A549 (cell line): ENCODE measurements around the gene ADGRG2. TPM values are rescaled to one million over a fixed set of nuclear protein-coding genes. Genes with fewer than 3 reads are reported as not detected.
A peak's percentile ranks its signal among the peaks of the same experiment; 100 is the strongest.

Source experiments
- ATAC-seq, 2 experiments: fragments of 200-7000 bp in 1 of 2; fragments of >200 bp in 1 of 2; cut with Nextera tagmentation in 1 of 2; cut with Tn5 transposase in 1 of 2; 3 replicates each; pipeline versions ENCODE4 v1.8.0 to v1.9.1; 2018 to 2020; ENCODE audit warnings: mild to moderate bottlenecking in 1 of 2, moderate library complexity in 1 of 2
- CTCF ChIA-PET: fragments of 300-600 bp; sonication (Branson Sonifier 250); formaldehyde crosslinking; extraction: SDS; loops from one replicate; lab custom pipeline; 2021; ENCODE audit warnings: antibody characterized with exemption, inconsistent platforms; lab: Yijun Ruan, JAX
- POLR2A ChIA-PET: fragments of 350-600 bp; formaldehyde crosslinking; extraction: SDS; loops from one replicate; lab custom pipeline; 2021; ENCODE audit warnings: antibody characterized with exemption, inconsistent platforms; lab: Yijun Ruan, JAX
- DNase-seq, 2 experiments: peaks; one replicate each; pipeline versions ENCODE4 v3.0.0 to v3.0.0-alpha.2; 2011 to 2016; ENCODE audit warnings: low read depth in 1 of 2, low spot score in 1 of 2
- FAIRE-seq: peaks from 2 replicates; lab custom pipeline; 2011; peaks lifted over from hg19 to GRCh38; lab: Jason Lieb, UNC
- H3K27ac ChIP-seq, 2 experiments: fragments of >200 bp; sonication (Bioruptor Twin); formaldehyde crosslinking; 3 replicates each; pipeline ENCODE4 v1.5.1; 2016 to 2017
- H3K4me1 ChIP-seq: fragments of >200 bp; sonication (Bioruptor Twin); formaldehyde crosslinking; 3 replicates; pipeline ENCODE4 v1.6.1; 2016
- H3K4me2 ChIP-seq: fragments of >200 bp; sonication (Bioruptor Twin); formaldehyde crosslinking; 3 replicates; pipeline ENCODE4 v1.6.1; 2016
- H3K4me3 ChIP-seq: fragments of >200 bp; sonication (Bioruptor Twin); formaldehyde crosslinking; 3 replicates; pipeline ENCODE4 v1.5.1; 2016
- H3K9me3 ChIP-seq: fragments of >200 bp; sonication (Bioruptor Twin); formaldehyde crosslinking; 3 replicates; pipeline ENCODE4 v1.6.1; 2016
- CBX2 ChIP-seq: fragments of 200-600 bp; sonication (generic); IDR thresholded peaks from 2 replicates; pipeline ENCODE4 v1.6.1; 2016; ENCODE audit warnings: low read depth, mild to moderate bottlenecking, borderline replicate concordance
- CBX8 ChIP-seq: fragments of 200-600 bp; sonication (generic); IDR thresholded peaks from 2 replicates; pipeline ENCODE4 v1.6.1; 2016
- CHD2 ChIP-seq: fragments of 150-350 bp; IDR thresholded peaks from 2 replicates; pipeline ENCODE4 v1.6.1; 2014; ENCODE audit warnings: low read length; ENCODE audit not compliant: partially characterized antibody
- CHD4 ChIP-seq: fragments of 200-600 bp; sonication (generic); IDR thresholded peaks from 2 replicates; pipeline ENCODE4 v1.6.1; 2016; ENCODE audit warnings: antibody characterized with exemption, mild to moderate bottlenecking, borderline replicate concordance
- EHF ChIP-seq: fragments of 250-450 bp; sonication (Bioruptor Pico); IDR thresholded peaks from 2 replicates; pipeline ENCODE4 v1.5.0; 2020; ENCODE audit warnings: mild to moderate bottlenecking
- FOSL2 ChIP-seq, 2 experiments: fragments of 450-650 bp in 1 of 2; fragments of >200 bp in 1 of 2; sonication (Bioruptor Twin) in 1 of 2; formaldehyde crosslinking; IDR thresholded peaks; 2 replicates each; pipeline versions ENCODE4 v1.5.0 to v1.6.1; 2016 to 2020; ENCODE audit warnings: mild to moderate bottlenecking in 1 of 2, moderate library complexity in 1 of 2
- FOXS1 ChIP-seq: fragments of 250-450 bp; sonication (Bioruptor Pico); IDR thresholded peaks from 2 replicates; pipeline ENCODE4 v1.5.0; 2020; ENCODE audit warnings: mild to moderate bottlenecking, moderate library complexity
- GATA3 ChIP-seq: IDR thresholded peaks from 2 replicates; pipeline ENCODE4 v1.6.1; 2012; ENCODE audit warnings: borderline replicate concordance
- HEYL ChIP-seq: fragments of 250-450 bp; sonication (Bioruptor Pico); IDR thresholded peaks from 2 replicates; pipeline ENCODE4 v1.8.0; 2021; ENCODE audit warnings: mild to moderate bottlenecking, moderate library complexity
- HOXB13 ChIP-seq: fragments of 250-450 bp; sonication (Bioruptor Pico); IDR thresholded peaks from 2 replicates; pipeline ENCODE4 v1.5.0; 2020; ENCODE audit warnings: low read depth, mild to moderate bottlenecking, moderate library complexity
- JUN ChIP-seq, 2 experiments: fragments of >200 bp; sonication (Bioruptor Twin); formaldehyde crosslinking; IDR thresholded peaks; 2 replicates in 1 of 2; 3 replicates in 1 of 2; pipeline ENCODE4 v1.6.1; 2016 to 2017
- JUNB ChIP-seq: fragments of >200 bp; sonication (Bioruptor Twin); formaldehyde crosslinking; IDR thresholded peaks from 2 replicates; pipeline ENCODE4 v1.6.1; 2016
- KDM1A ChIP-seq: fragments of 200-600 bp; sonication (generic); IDR thresholded peaks from 2 replicates; pipeline ENCODE4 v1.6.1; 2016; ENCODE audit warnings: low read depth, mild to moderate bottlenecking
- KDM5A ChIP-seq: fragments of 200-600 bp; sonication (generic); IDR thresholded peaks from 2 replicates; pipeline ENCODE4 v1.6.1; 2016; ENCODE audit warnings: antibody characterized with exemption, mild to moderate bottlenecking
- MAX ChIP-seq: IDR thresholded peaks from 2 replicates; pipeline ENCODE4 v1.6.1; 2012
- NFE2L2 ChIP-seq: fragments of 150-350 bp; conservative IDR thresholded peaks from 2 replicates; pipeline ENCODE4 v1.6.1; 2014; ENCODE audit warnings: low read length
- NPAS2 ChIP-seq: fragments of 250-450 bp; sonication (Bioruptor Pico); IDR thresholded peaks from 2 replicates; pipeline ENCODE4 v1.8.0; 2022; ENCODE audit warnings: mild to moderate bottlenecking, moderate library complexity, borderline replicate concordance
- NR3C1 ChIP-seq: fragments of >200 bp; sonication (Bioruptor Twin); formaldehyde crosslinking; IDR thresholded peaks from 3 replicates; pipeline ENCODE4 v1.6.1; 2017
- POLR2A ChIP-seq: IDR thresholded peaks from 2 replicates; pipeline ENCODE4 v1.6.1; 2012; ENCODE audit warnings: mild to moderate bottlenecking, low read length
- POLR2AphosphoS2 ChIP-seq: conservative IDR thresholded peaks from 2 replicates; pipeline ENCODE4 v1.6.1; 2012; ENCODE audit warnings: low read length, improper control_type of control experiment, inconsistent platforms
- REST ChIP-seq: fragments of 200-600 bp; sonication (generic); IDR thresholded peaks from 2 replicates; pipeline ENCODE4 v1.6.1; 2016; ENCODE audit warnings: antibody characterized with exemption, mild to moderate bottlenecking, moderate library complexity
- RFX5 ChIP-seq: fragments of 450-650 bp; IDR thresholded peaks from 2 replicates; pipeline ENCODE4 v1.7.1; 2014; ENCODE audit warnings: antibody characterized with exemption, mild to moderate bottlenecking, moderate library complexity
- TP53 ChIP-seq: fragments of 250-450 bp; sonication (Bioruptor Pico); IDR thresholded peaks from 2 replicates; pipeline ENCODE4 v1.5.0; 2021; ENCODE audit warnings: mild to moderate bottlenecking, moderate library complexity
- ZNF302 ChIP-seq: fragments of 250-450 bp; sonication (Bioruptor Pico); IDR thresholded peaks from 2 replicates; pipeline ENCODE4 v1.9.0; 2021; ENCODE audit warnings: inconsistent platforms, mild to moderate bottlenecking, moderate library complexity
- WGBS: methylation state at CpG from one replicate; pipeline ENCODE4 v1.1.6; 2017; ENCODE audit errors: missing lambda C conversion rate; 5-methylcytosine and 5-hydroxymethylcytosine counted together
- polyA plus RNA-seq, 4 experiments: library from polyadenylated mRNA; depleted of rRNA in 3 of 4; stranded (reverse); fragments of >200 nt; fragmentation: RNase III in 1 of 4; extraction: RNeasy Plus Mini Kit Qiagen cat#74134 plus additional on column Dnase treatment in 1 of 4; gene quantifications; 2 replicates in 3 of 4; 3 replicates in 1 of 4; pipeline ENCODE4 v1.2.3, GENCODE V29; 2011 to 2017
- TF ChIP-seq, protein P1 (sequence below): fragments of 250-450 bp; sonication (Bioruptor Pico); IDR thresholded peaks from 2 replicates; pipeline ENCODE4 v1.5.0; 2020; ENCODE audit warnings: low read depth, mild to moderate bottlenecking, moderate library complexity
- TF ChIP-seq, protein P2 (sequence below): IDR thresholded peaks from 2 replicates; pipeline ENCODE4 v1.6.1; 2012
- TF ChIP-seq, protein P3 (sequence below): fragments of 250-450 bp; sonication (Bioruptor Pico); IDR thresholded peaks from 2 replicates; pipeline ENCODE4 v1.5.0; 2021; ENCODE audit warnings: mild to moderate bottlenecking, moderate library complexity, borderline replicate concordance

ADGRG2 gene
- polyA plus RNA-seq, 2 of the 4 experiments (the other 2 are of a cell fraction), result 5.2 to 10.3 TPM

GRCh38 chrX:19030805-19031204 lies 91.5 kb downstream of the ADGRG2 start:
- Histone ChIP-seq H3K4me1 (peaks cover 15% of the 10 kb centered on the region; the same call in 1 of the 3 replicates), H3K9me3 (no peaks in the 10 kb centered on the region), H3K4me3 (no peak overlapping the region), H3K27ac (no peak overlapping the region), H3K4me2 (peak overlapping the region; percentile 49)
- DNase-seq (peak in 1 of 2 experiments; percentile 38), FAIRE-seq (no peak), ATAC-seq (peak in 1 of 2 experiments; percentile 44; a peak in 3 of 6 replicates)
- 8% methylated on average over 3 of the region's 3 CpGs for WGBS
- CTCF ChIA-PET, result interaction anchor here (0.6 to 2.5 kb wide), 5 partner anchors 10 to 520 kb away, joined by 3 to 12 read pairs (median 4); no protein-coding TSS in a partner anchor
- TF ChIP-seq NFE2L2, result no peak
- TF ChIP-seq POLR2AphosphoS2, result no peak
- no peak for TF ChIP-seq RFX5
- TF ChIP-seq, protein P1, sequence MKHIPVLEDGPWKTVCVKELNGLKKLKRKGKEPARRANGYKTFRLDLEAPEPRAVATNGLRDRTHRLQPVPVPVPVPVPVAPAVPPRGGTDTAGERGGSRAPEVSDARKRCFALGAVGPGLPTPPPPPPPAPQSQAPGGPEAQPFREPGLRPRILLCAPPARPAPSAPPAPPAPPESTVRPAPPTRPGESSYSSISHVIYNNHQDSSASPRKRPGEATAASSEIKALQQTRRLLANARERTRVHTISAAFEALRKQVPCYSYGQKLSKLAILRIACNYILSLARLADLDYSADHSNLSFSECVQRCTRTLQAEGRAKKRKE (CRISPR knock-in tag), result no peak
- TF ChIP-seq GATA3, result peak; percentile 55; the same call in 1 of the 2 replicates
- TF ChIP-seq REST, result no peak
- 0 out of 2 replicates have a peak, but pooled peaks have one; percentile 26 for TF ChIP-seq JUNB
- no peak for TF ChIP-seq KDM1A
- TF ChIP-seq CHD4, result no peak
- no peak for TF ChIP-seq NPAS2 (CRISPR knock-in tag)
- TF ChIP-seq FOSL2 (IDR thresholded peaks at IDR 0.05), result no peak
- peak; percentile 78 for TF ChIP-seq FOSL2 (CRISPR knock-in tag; IDR thresholded peaks at IDR 0.05)
- TF ChIP-seq CBX2, result no peak
- no peak; the same call in 1 of the 2 replicates for TF ChIP-seq FOXS1 (CRISPR knock-in tag)
- TF ChIP-seq EHF (CRISPR knock-in tag), result no peak
- TF ChIP-seq, protein P2, sequence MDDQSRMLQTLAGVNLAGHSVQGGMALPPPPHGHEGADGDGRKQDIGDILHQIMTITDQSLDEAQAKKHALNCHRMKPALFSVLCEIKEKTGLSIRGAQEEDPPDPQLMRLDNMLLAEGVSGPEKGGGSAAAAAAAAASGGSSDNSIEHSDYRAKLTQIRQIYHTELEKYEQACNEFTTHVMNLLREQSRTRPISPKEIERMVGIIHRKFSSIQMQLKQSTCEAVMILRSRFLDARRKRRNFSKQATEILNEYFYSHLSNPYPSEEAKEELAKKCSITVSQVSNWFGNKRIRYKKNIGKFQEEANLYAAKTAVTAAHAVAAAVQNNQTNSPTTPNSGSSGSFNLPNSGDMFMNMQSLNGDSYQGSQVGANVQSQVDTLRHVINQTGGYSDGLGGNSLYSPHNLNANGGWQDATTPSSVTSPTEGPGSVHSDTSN, result no peak
- TF ChIP-seq HOXB13, result no peak
- TF ChIP-seq JUN (IDR thresholded peaks at IDR 0.05), result no peak
- TF ChIP-seq TP53 (CRISPR knock-in tag), result no peak
- no peak for TF ChIP-seq KDM5A
- TF ChIP-seq HEYL, result no peak
- TF ChIP-seq POLR2A, result no peak
- no peak for TF ChIP-seq ZNF302
- TF ChIP-seq NR3C1, result no peak
- TF ChIP-seq, protein P3, sequence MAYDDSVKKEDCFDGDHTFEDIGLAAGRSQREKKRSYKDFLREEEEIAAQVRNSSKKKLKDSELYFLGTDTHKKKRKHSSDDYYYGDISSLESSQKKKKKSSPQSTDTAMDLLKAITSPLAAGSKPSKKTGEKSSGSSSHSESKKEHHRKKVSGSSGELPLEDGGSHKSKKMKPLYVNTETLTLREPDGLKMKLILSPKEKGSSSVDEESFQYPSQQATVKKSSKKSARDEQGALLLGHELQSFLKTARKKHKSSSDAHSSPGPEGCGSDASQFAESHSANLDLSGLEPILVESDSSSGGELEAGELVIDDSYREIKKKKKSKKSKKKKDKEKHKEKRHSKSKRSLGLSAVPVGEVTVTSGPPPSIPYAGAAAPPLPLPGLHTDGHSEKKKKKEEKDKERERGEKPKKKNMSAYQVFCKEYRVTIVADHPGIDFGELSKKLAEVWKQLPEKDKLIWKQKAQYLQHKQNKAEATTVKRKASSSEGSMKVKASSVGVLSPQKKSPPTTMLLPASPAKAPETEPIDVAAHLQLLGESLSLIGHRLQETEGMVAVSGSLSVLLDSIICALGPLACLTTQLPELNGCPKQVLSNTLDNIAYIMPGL (CRISPR knock-in tag), result no peak
- TF ChIP-seq MAX, result peak; percentile 26; the same call in 1 of the 2 replicates
- no peak for TF ChIP-seq CHD2
- TF ChIP-seq CBX8, result no peak
- POLR2A ChIA-PET, result no interaction called here
